SU-DHL-6 (cell line): Measurements from ENCODE around the gene GPC2.

Experiments
- H2AFZ ChIP-seq: fragments of 200-600 bp; sonication (generic); 2 replicates; pipeline ENCODE4 v1.6.1; 2014; ENCODE audit warnings: low read depth, mild to moderate bottlenecking, moderate library complexity, mixed read lengths, antibody characterized with exemption, low read length; ENCODE audit not compliant: severe bottlenecking
- H3F3A ChIP-seq: fragments of 200-600 bp; shearing (Covaris generic); 2 replicates; pipeline ENCODE4 v1.6.0; 2016; ENCODE audit warnings: antibody characterized with exemption, mild to moderate bottlenecking; ENCODE audit not compliant: insufficient read depth
- H3K27ac ChIP-seq: fragments of 200-600 bp; sonication (generic); 2 replicates; pipeline ENCODE4 v1.5.1; 2016; ENCODE audit warnings: low read depth, mild to moderate bottlenecking, low read length, moderate library complexity, mixed read lengths
- H3K27me3 ChIP-seq: fragments of 200-600 bp; sonication (generic), shearing (Covaris generic); 2 replicates; pipeline ENCODE4 v1.6.0; 2014; ENCODE audit warnings: mild to moderate bottlenecking, low read length
- H3K36me3 ChIP-seq: fragments of 200-600 bp; sonication (generic); 2 replicates; pipeline ENCODE4 v1.6.1; 2014; ENCODE audit warnings: mild to moderate bottlenecking, low read length, mixed read lengths
- H3K4me2 ChIP-seq: fragments of 300-600, 200-600 bp; shearing (Covaris generic), sonication (generic); 2 replicates; pipeline ENCODE4 v1.6.0; 2014; ENCODE audit warnings: low read length, low read depth, mild to moderate bottlenecking; ENCODE audit not compliant: poor library complexity, severe bottlenecking
- H3K4me3 ChIP-seq: fragments of 200-600 bp; sonication (generic); 2 replicates; pipeline ENCODE4 v1.5.1; 2014; ENCODE audit warnings: antibody characterized with exemption, low read length, mild to moderate bottlenecking, mixed read lengths; ENCODE audit not compliant: insufficient read depth, poor library complexity, severe bottlenecking
- H3K79me2 ChIP-seq: fragments of 200-600 bp; sonication (generic); 2 replicates; pipeline ENCODE4 v1.6.1; 2014; ENCODE audit warnings: mild to moderate bottlenecking, low read length, moderate library complexity; ENCODE audit not compliant: insufficient read depth
- H3K9ac ChIP-seq: fragments of 200-600 bp; sonication (generic); 2 replicates; pipeline ENCODE4 v1.7.0; 2014; ENCODE audit warnings: mild to moderate bottlenecking, low read length
- H3K9me2 ChIP-seq: fragments of 200-600 bp; sonication (generic); replicated peaks from 2 replicates; pipeline ENCODE4 v1.6.1; 2014; ENCODE audit warnings: low read length; ENCODE audit not compliant: insufficient read depth
- H3K9me3 ChIP-seq: fragments of 200-600 bp; sonication (generic); 2 replicates; pipeline ENCODE4 v1.6.1; 2014; ENCODE audit warnings: low read length, mixed read lengths; ENCODE audit not compliant: insufficient read depth
- H4K20me1 ChIP-seq: fragments of 200-600 bp; sonication (generic); 2 replicates; pipeline ENCODE4 v1.6.1; 2014; ENCODE audit warnings: low read depth, mild to moderate bottlenecking, antibody characterized with exemption, low read length, moderate library complexity, mixed read lengths
- EZH2phosphoT487 ChIP-seq: fragments of 200-600 bp; sonication (generic), shearing (Covaris generic); conservative IDR thresholded peaks from 2 replicates; pipeline ENCODE4 v1.6.1; 2018; ENCODE audit warnings: mild to moderate bottlenecking, antibody characterized with exemption, low read length, moderate library complexity, mixed read lengths
- TF ChIP-seq, protein P1 (sequence below): fragments of 200-600 bp; sonication (generic); IDR thresholded peaks from one replicate; pipeline ENCODE4 v1.5.1; 2017; ENCODE audit warnings: antibody characterized with exemption, mild to moderate bottlenecking, low read length, moderate library complexity; ENCODE audit not compliant: insufficient read depth, poor library complexity, severe bottlenecking

The GPC2 gene

DNA sequence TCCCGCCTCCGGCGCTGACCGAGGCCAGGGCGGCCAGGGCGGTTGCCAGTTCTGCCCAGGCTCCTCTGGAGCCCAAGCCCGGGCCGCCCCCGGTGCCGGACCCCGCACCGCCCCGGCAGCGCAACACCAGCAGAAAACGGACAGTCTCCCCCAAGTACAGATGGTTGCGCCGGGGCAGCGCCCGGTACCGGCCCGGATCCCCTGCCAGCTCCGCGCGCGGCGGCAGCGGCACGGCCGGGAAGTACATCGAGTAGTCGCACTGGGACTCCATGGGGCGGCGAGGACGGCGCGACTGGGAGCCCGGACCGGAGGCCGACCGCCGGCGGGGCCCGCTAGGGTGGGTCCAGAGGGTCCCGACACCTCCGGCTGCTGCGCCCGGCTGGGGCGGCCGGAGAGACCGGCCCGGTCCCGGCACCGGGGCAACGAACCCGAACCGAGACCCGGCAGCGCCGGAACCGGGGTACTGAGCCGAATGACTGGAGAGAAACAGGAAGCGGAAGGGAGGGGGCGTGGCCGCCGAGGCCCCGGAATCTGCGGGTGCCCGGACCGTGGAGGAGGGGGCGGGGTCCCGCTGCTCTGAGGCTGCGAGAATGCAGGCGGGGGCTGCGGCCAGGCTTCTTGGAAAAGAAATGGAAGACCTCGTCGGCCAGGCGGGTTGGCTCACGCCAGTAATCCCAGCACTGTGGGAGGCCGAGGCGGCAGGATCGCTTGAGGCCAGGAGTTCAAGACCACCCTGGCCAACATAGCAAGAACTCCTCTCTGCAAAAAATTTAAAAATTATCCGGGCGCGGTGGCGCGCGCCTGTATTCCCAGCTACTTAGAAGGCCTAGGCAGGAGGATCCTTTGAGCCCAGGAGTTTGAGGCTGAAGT, 18.7 kb downstream of the GPC2 start, which contains the start of gene TRAPPC14:
Gene TRAPPC14, minus strand, starts transcription at position 495 of the 870 bp plus-strand sequence. Its CDS starts 224 bp downstream, at position 271.
- Histone ChIP-seq H3K36me3 (no peaks in the 10 kb centered on the region), H3K4me3 (peak within 1 kb of the TSS; percentile 95), H3K27ac (peak within 1 kb of the TSS; percentile 70), H3K4me2 (peak within 1 kb of the TSS; percentile 89), H3K9me2 (no peaks in the 10 kb centered on the region), H3F3A (peaks cover 30% of the 10 kb centered on the region), H3K9me3 (no peaks in the 10 kb centered on the region), H3K79me2 (peaks cover 13% of the 10 kb centered on the region), H3K27me3 (no peaks in the 10 kb centered on the region), H4K20me1 (no peaks in the 10 kb centered on the region), H3K9ac (peak within 1 kb of the TSS; percentile 92), H2AFZ (peak within 1 kb of the TSS; percentile 74)
- TF ChIP-seq EZH2phosphoT487: no peak
- TF ChIP-seq, protein P1, sequence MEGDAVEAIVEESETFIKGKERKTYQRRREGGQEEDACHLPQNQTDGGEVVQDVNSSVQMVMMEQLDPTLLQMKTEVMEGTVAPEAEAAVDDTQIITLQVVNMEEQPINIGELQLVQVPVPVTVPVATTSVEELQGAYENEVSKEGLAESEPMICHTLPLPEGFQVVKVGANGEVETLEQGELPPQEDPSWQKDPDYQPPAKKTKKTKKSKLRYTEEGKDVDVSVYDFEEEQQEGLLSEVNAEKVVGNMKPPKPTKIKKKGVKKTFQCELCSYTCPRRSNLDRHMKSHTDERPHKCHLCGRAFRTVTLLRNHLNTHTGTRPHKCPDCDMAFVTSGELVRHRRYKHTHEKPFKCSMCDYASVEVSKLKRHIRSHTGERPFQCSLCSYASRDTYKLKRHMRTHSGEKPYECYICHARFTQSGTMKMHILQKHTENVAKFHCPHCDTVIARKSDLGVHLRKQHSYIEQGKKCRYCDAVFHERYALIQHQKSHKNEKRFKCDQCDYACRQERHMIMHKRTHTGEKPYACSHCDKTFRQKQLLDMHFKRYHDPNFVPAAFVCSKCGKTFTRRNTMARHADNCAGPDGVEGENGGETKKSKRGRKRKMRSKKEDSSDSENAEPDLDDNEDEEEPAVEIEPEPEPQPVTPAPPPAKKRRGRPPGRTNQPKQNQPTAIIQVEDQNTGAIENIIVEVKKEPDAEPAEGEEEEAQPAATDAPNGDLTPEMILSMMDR: no peak

DNA sequence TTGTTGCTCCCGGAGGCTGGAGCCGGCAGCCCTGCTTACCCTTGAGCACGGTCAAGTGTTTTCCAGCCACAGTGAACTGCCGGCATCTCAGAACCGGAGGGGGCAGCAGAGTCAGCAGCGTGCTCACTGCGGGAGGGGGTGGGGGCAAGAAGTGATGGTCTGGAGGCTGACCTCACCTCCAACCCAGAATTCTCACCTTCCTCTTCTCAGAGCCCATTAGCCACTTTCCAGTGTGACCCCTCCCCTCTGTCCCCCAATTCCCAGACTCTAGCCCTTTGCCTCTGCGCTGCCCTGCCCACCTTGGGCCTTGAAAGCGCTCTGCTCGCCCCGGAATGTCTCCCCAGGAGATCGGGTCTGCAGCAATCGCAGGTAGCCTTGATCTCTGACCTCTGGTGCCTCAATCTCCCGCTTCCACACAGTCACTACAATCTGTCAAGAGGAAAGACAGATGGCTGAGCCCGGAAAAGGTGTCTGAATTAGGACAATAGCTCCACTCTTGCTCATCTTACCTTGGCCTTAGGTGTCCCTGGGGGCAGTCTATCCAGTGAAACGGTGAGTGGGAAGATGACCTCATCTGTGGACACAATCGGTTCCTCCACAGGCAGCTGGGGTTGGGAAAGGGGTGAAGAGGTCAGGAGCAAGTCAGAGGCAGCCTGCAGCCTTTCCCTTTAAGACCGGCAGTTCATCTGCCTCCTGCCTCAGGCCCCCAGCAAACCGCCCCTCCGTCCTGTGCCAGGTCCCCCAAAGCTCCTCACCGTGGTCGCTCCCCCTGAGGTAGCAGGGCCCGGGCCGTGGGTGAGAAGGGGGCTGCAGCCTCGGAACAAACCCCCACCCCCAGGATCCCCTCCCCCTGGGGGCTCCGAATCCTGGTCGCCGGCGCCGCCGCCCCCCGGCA, 19.6 kb downstream of the GPC2 start:
- Histone ChIP-seq H3F3A (peaks cover 38% of the 10 kb centered on the region), H3K9me3 (no peaks in the 10 kb centered on the region), H3K4me2 (peak overlapping the region; percentile 89), H3K27me3 (no peaks in the 10 kb centered on the region), H3K9me2 (no peaks in the 10 kb centered on the region), H3K79me2 (peaks cover 13% of the 10 kb centered on the region), H3K27ac (peak overlapping the region; percentile 70), H2AFZ (no peak overlapping the region), H3K9ac (peak overlapping the region; percentile 92), H4K20me1 (no peaks in the 10 kb centered on the region), H3K4me3 (peak overlapping the region; percentile 95), H3K36me3 (no peaks in the 10 kb centered on the region)
- no peak for TF ChIP-seq EZH2phosphoT487
- TF ChIP-seq, protein P1: peak; percentile 43

- no peaks in the 10 kb centered on the region for H3K9me3 ChIP-seq
- peaks cover 13% of the 10 kb centered on the region for H3K79me2 ChIP-seq
- H3K4me3 ChIP-seq: peak overlapping the region; percentile 95
- H2AFZ ChIP-seq: no peak overlapping the region
- peak overlapping the region; percentile 92 for H3K9ac ChIP-seq
- TF ChIP-seq, protein P1: no peak
- TF ChIP-seq EZH2phosphoT487: no peak
- H4K20me1 ChIP-seq: no peaks in the 10 kb centered on the region
- no peaks in the 10 kb centered on the region for H3K9me2 ChIP-seq
- peak overlapping the region; percentile 70 for H3K27ac ChIP-seq
- H3K4me2 ChIP-seq: peak overlapping the region; percentile 89
- H3K27me3 ChIP-seq: no peaks in the 10 kb centered on the region
- H3K36me3 ChIP-seq: no peaks in the 10 kb centered on the region
- H3F3A ChIP-seq: peaks cover 44% of the 10 kb centered on the region
Measured at GRCh38 chr7:100157069-100157333, 20.2 kb downstream of the GPC2 start.
